Activated CD4-positive, alpha-beta memory T cell treated with anti-CD3 and anti-CD28 coated beads for 36 hours (primary cell): ENCODE measurements around the gene UCKL1. TPM values are rescaled to one million over a fixed set of nuclear protein-coding genes. Genes with fewer than 3 reads are reported as not detected.

Source experiments
- CTCF ChIA-PET: fragments of 350-600 bp; sonication (Branson Sonifier 250); formaldehyde crosslinking; loops from one replicate; lab custom pipeline; 2021; ENCODE audit warnings: antibody characterized with exemption, inconsistent platforms; lab: Charles Lee
- POLR2A ChIA-PET: fragments of 350-600 bp; sonication (Branson Sonifier 250); formaldehyde crosslinking; loops from one replicate; lab custom pipeline; 2021; ENCODE audit warnings: antibody characterized with exemption; lab: Charles Lee
- DNase-seq: peaks from one replicate; pipeline ENCODE4 v3.0.0-alpha.2; 2020
- H3K27ac Mint-ChIP-seq: one replicate; pipeline ENCODE4 v1.8.0; 2021; ENCODE audit warnings: mixed read lengths
- H3K27me3 Mint-ChIP-seq: one replicate; pipeline ENCODE4 v1.8.0; 2021; ENCODE audit warnings: mixed read lengths
- H3K36me3 Mint-ChIP-seq: one replicate; pipeline ENCODE4 v1.8.0; 2021; ENCODE audit warnings: mixed read lengths
- H3K4me1 Mint-ChIP-seq: one replicate; pipeline ENCODE4 v1.8.0; 2021; ENCODE audit warnings: low read depth, mixed read lengths
- H3K4me3 Mint-ChIP-seq: one replicate; pipeline ENCODE4 v1.8.0; 2021; ENCODE audit warnings: mild to moderate bottlenecking, mixed read lengths
- H3K9me3 Mint-ChIP-seq: one replicate; pipeline ENCODE4 v1.8.0; 2021; ENCODE audit warnings: mixed read lengths
- intact Hi-C: fragments of 100-400 bp; cut with micrococcal nuclease; formaldehyde crosslinking; loops from one replicate; pipeline ENCODE4 v1.15.1; 2023
- microRNA-seq: library from miRNA; unstranded; fragments of <30 nt; microRNA quantifications from one replicate; pipeline ENCODE4 v1.2.0, GENCODE V29; 2022; ENCODE audit warnings: borderline number of aligned reads, borderline microRNAs expressed, borderline replicate concordance
- total RNA-seq, 2 experiments: library from RNA; stranded (reverse); gene quantifications; one replicate each; pipeline ENCODE4 v1.2.3, GENCODE V29; 2021

UCKL1 gene
- total RNA-seq, 2 experiments from 2014 or later, result 26.6 to 29.6 TPM

DNA sequence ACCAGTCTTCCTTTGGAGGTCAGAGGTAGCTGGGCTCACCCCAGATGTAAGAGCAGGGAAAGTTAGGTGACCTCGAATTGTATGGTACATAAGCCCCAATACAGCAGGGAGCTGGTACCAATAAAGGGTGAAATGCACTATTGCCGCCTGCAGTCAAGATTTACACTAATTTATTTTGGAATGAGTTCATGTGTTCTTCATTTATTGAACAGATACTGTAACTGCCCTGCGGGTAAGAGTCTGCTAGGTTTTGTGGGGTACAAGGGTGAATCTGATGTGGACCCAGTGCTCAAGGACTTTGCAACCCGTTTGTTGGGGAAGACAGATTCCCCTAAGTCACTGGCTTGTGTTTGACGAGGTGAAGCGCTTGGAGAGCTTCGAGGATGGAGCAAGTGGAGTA, 63.8 kb downstream of the UCKL1 start:
- H3K36me3 Mint-ChIP-seq, result peaks cover 19% of the 10 kb centered on the region
- H3K4me3 Mint-ChIP-seq, result no peak overlapping the region
- no peaks in the 10 kb centered on the region for H3K27me3 Mint-ChIP-seq
- intact Hi-C loops, result loop anchor here (10.0 kb wide), 1 partner anchor 172 kb away; the partner anchor contains the start of gene TCEA2
- CTCF ChIA-PET, result no interaction called here
- H3K27ac Mint-ChIP-seq, result no peak overlapping the region
- DNase-seq, result no peak
- POLR2A ChIA-PET, result interaction anchor here (1.5 kb wide), 1 partner anchor 11 kb away, joined by 4 read pairs; no protein-coding TSS in a partner anchor
- H3K9me3 Mint-ChIP-seq, result no peaks in the 10 kb centered on the region
- H3K4me1 Mint-ChIP-seq, result peaks cover 19% of the 10 kb centered on the region

- Mint-ChIP-seq H3K36me3 (peaks cover 19% of the 10 kb centered on the region), H3K9me3 (no peaks in the 10 kb centered on the region), H3K4me3 (no peak overlapping the region), H3K27ac (no peak overlapping the region), H3K4me1 (peaks cover 11% of the 10 kb centered on the region), H3K27me3 (no peaks in the 10 kb centered on the region)
- no peak for DNase-seq
- POLR2A ChIA-PET, result interaction anchor here (1.5 kb wide), 1 partner anchor 10 kb away, joined by 4 read pairs; no protein-coding TSS in a partner anchor
- CTCF ChIA-PET, result no interaction called here
- intact Hi-C loops, result loop anchor here (10.0 kb wide), 1 partner anchor 173 kb away; the partner anchor contains the start of gene TCEA2
These were observed 64.9 kb downstream of the UCKL1 start for GRCh38 chr20:63891061-63892002.

DNA sequence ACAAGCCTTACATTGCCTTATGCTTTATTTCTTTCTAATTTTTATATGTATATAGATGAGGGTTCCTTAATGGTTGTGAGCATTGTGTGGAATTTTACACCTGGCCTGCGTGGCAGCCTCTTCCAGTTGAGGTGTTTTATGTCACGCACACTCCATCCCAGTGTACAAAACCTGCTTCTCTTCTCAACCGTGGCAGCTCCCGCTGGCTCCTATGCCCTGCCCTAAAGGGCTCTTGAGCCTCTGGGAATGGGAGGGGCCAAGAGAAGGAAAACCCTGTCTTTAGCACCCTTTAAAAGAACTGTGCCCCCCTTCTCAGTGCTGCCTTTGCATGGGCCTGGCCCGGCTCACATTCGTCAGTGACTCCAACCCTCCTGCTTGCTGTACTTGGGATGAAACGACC, 65.6 kb downstream of the UCKL1 start:
- intact Hi-C loops, result loop anchor here (10.0 kb wide), 1 partner anchor 174 kb away; the partner anchor contains the start of gene TCEA2
- Mint-ChIP-seq H3K27ac (no peak overlapping the region), H3K27me3 (no peaks in the 10 kb centered on the region), H3K9me3 (no peaks in the 10 kb centered on the region), H3K4me1 (peaks cover 4% of the 10 kb centered on the region), H3K4me3 (no peak overlapping the region), H3K36me3 (peaks cover 16% of the 10 kb centered on the region)
- ChIA-PET POLR2A (no interaction called here), CTCF (no interaction called here)
- no peak for DNase-seq

GRCh38 chr20:63890201-63890576, 66.0 kb downstream of the UCKL1 start:
- H3K36me3 Mint-ChIP-seq, result peaks cover 16% of the 10 kb centered on the region
- POLR2A ChIA-PET, result no interaction called here

More at GRCh38 chr20:63890201-63890576, 66.0 kb downstream of the UCKL1 start:
- Mint-ChIP-seq H3K27me3 (no peaks in the 10 kb centered on the region), H3K4me3 (no peak overlapping the region), H3K27ac (no peak overlapping the region), H3K9me3 (no peaks in the 10 kb centered on the region), H3K4me1 (peaks cover 4% of the 10 kb centered on the region)
- CTCF ChIA-PET, result no interaction called here
- DNase-seq, result no peak
- intact Hi-C loops, result loop anchor here (10.0 kb wide), 1 partner anchor 175 kb away; the partner anchor contains the start of gene TCEA2

Small RNA genes lying within 50 kb of the gene (microRNA-seq; reads per million reads assigned to microRNA genes)
- gene MIR1914, result not detected
- not detected for gene MIR647
- gene MIR941-1, result not detected
- not detected for gene MIR941-2
- not detected for gene MIR941-3
- gene MIR941-4, result not detected
- not detected for gene MIR941-5

Other genes with a start within 250 kb of the UCKL1 start
- gene ARFRP1, start 248.4 kb downstream of the UCKL1 start, total RNA-seq, result 10 to 100 TPM; 54.6 to 58.4 TPM
- 10 to 100 TPM; 28.7 to 29.9 TPM for gene ZGPAT, start 248.4 kb downstream of the UCKL1 start, total RNA-seq
- 10 to 100 TPM; 14.7 to 17.6 TPM for gene LIME1, start 219.8 kb downstream of the UCKL1 start, total RNA-seq
- 10 to 100 TPM; 58.9 to 59.0 TPM for gene SLC2A4RG, start 216.6 kb downstream of the UCKL1 start, total RNA-seq
- 1 to 10 TPM; 4.6 to 5.5 TPM for gene ZBTB46, start 125.2 kb downstream of the UCKL1 start, total RNA-seq
- gene ABHD16B, start 94.9 kb downstream of the UCKL1 start, total RNA-seq, result not detected
- gene TPD52L2, start 91.1 kb downstream of the UCKL1 start, total RNA-seq, result 10 to 100 TPM; 67.8 to 70.8 TPM
- 10 to 100 TPM; 33.7 to 33.8 TPM for gene DNAJC5, start 61.3 kb downstream of the UCKL1 start, total RNA-seq
- gene ZNF512B, start 13.5 kb upstream of the UCKL1 start, total RNA-seq, result 10 to 100 TPM; 12.5 to 13.5 TPM
- 10 to 100 TPM; 23.7 to 24.5 TPM for gene SAMD10, start 23.2 kb upstream of the UCKL1 start, total RNA-seq
- 10 to 100 TPM; 62.3 to 63.1 TPM for gene PRPF6, start 24.7 kb upstream of the UCKL1 start, total RNA-seq
- 1 to 10 TPM; 3.1 TPM for gene C20orf204, start 79.8 kb upstream of the UCKL1 start, total RNA-seq
- gene SOX18, start 93.2 kb upstream of the UCKL1 start, total RNA-seq, result not detected
- gene TCEA2, start 106.8 kb upstream of the UCKL1 start, total RNA-seq, result 10 to 100 TPM; 27.3 to 29.9 TPM
- gene RGS19, start 123.1 kb upstream of the UCKL1 start, total RNA-seq, result 10 to 100 TPM; 43.2 to 44.4 TPM
- gene OPRL1, start 123.7 kb upstream of the UCKL1 start, total RNA-seq, result under 1 TPM; 0.63 to 0.71 TPM
- gene LKAAEAR1, start 128.0 kb upstream of the UCKL1 start, total RNA-seq, result not detected
- not detected for gene NPBWR2, start 151.1 kb upstream of the UCKL1 start, total RNA-seq
- gene MYT1, start 208.0 kb upstream of the UCKL1 start, total RNA-seq, result not detected